HepG2 (cell line): ENCODE results near the gene ZSCAN21. TPM values are rescaled to one million over a fixed set of nuclear protein-coding genes. Genes with fewer than 3 reads are reported as not detected.
A peak's percentile ranks its signal among the peaks of the same experiment; 100 is the strongest.

Source experiments
- ARNT2 ChIP-seq: sonication (generic); formaldehyde crosslinking; IDR thresholded peaks from 2 replicates; pipeline ENCODE4 v1.8.0; 2022; ENCODE audit warnings: mild to moderate bottlenecking, low read depth, missing genetic modification reagents, moderate library complexity
- ATF7-NPFF ChIP-seq: sonication (generic); formaldehyde crosslinking; IDR thresholded peaks from 2 replicates; pipeline ENCODE4 v1.8.1; 2023; ENCODE audit warnings: mild to moderate bottlenecking, low read depth, missing genetic modification reagents, moderate library complexity
- CCAR2 ChIP-seq: fragments of 200-400 bp; formaldehyde crosslinking; optimal IDR thresholded peaks from 2 replicates; pipeline ENCODE3; 2018; ENCODE audit warnings: low read depth, mild to moderate bottlenecking, low read length, moderate library complexity
- ERF ChIP-seq: IDR thresholded peaks from 2 replicates; pipeline ENCODE4 v1.6.1; 2018; ENCODE audit warnings: missing biosample characterization, missing genetic modification reagents
- KDM5B ChIP-seq: sonication (generic); formaldehyde crosslinking; IDR thresholded peaks from 2 replicates; pipeline ENCODE4 v1.4.0; 2020; ENCODE audit warnings: missing genetic modification reagents, mild to moderate bottlenecking, borderline replicate concordance
- NFIB ChIP-seq: sonication (generic); formaldehyde crosslinking; IDR thresholded peaks from 2 replicates; pipeline ENCODE4 v1.9.0; 2021; ENCODE audit warnings: missing genetic modification reagents, mild to moderate bottlenecking, borderline replicate concordance
- PHF5A ChIP-seq: IDR thresholded peaks from one replicate; pipeline ENCODE4 v1.6.1; 2018; ENCODE audit warnings: low read depth, missing genetic modification reagents; ENCODE audit not compliant: unreplicated experiment
- RORA ChIP-seq: sonication (generic); formaldehyde crosslinking; IDR thresholded peaks from 2 replicates; pipeline ENCODE4 v1.5.0; 2020; ENCODE audit warnings: mild to moderate bottlenecking, missing genetic modification reagents, moderate library complexity
- SMAD3 ChIP-seq: sonication (generic); formaldehyde crosslinking; IDR thresholded peaks from 2 replicates; pipeline ENCODE4 v1.4.0; 2020; ENCODE audit warnings: missing genetic modification reagents
- THYN1 ChIP-seq: sonication (generic); formaldehyde crosslinking; IDR thresholded peaks from 2 replicates; pipeline ENCODE4 v1.8.1; 2023; ENCODE audit warnings: low read depth, mild to moderate bottlenecking, moderate library complexity, missing genetic modification reagents, borderline replicate concordance
- ZEB1 ChIP-seq: IDR thresholded peaks from 2 replicates; pipeline ENCODE4 v1.6.1; 2012; ENCODE audit warnings: mild to moderate bottlenecking, low read depth, inconsistent platforms; ENCODE audit not compliant: insufficient replicate concordance
- ZNF207 ChIP-seq: fragments of 450-650 bp; IDR thresholded peaks from 2 replicates; pipeline ENCODE4 v1.6.1; 2016; ENCODE audit warnings: antibody characterized with exemption, borderline replicate concordance
- ZNF33B ChIP-seq: sonication (generic); formaldehyde crosslinking; IDR thresholded peaks from 2 replicates; pipeline ENCODE4 v1.5.1; 2020; ENCODE audit warnings: mild to moderate bottlenecking, missing genetic modification reagents
- ZNF350 ChIP-seq: sonication (generic); formaldehyde crosslinking; IDR thresholded peaks from 2 replicates; pipeline ENCODE4 v1.4.0; 2020; ENCODE audit warnings: mild to moderate bottlenecking, low read depth, missing genetic modification reagents, borderline replicate concordance
- ZNF431 ChIP-seq: sonication (generic); formaldehyde crosslinking; IDR thresholded peaks from 2 replicates; pipeline ENCODE4 v1.9.0; 2022; ENCODE audit warnings: missing genetic modification reagents, low read depth, mild to moderate bottlenecking, borderline replicate concordance
- polyA plus RNA-seq, 8 experiments: library from polyadenylated mRNA; depleted of rRNA in 3 of 8; stranded (reverse) in 7 of 8; unstranded in 1 of 8; fragments of >200 nt; fragmentation: Illumina TruSeq in 4 of 8; extraction: Trizol in 4 of 8; gene quantifications; 2 replicates each; pipeline versions ENCODE4 v1.2.1 to v1.2.3, GENCODE V29; 2011 to 2016; ENCODE audit warnings: low read depth in 4 of 8, missing spikeins in 1 of 8, mixed read lengths in 1 of 8; ENCODE audit not compliant: insufficient read depth in 1 of 8
- total RNA-seq, 5 experiments: library from RNA; depleted of rRNA; stranded (reverse); fragments of >200 nt; fragmentation: Illumina TruSeq; extraction: Trizol; gene quantifications; 2 replicates each; pipeline ENCODE4 v1.2.3, GENCODE V29; 2016; ENCODE audit warnings: low read depth in 1 of 5
- TF ChIP-seq, protein P1 (sequence below): IDR thresholded peaks from 2 replicates; pipeline ENCODE4 v1.6.1; 2016; ENCODE audit warnings: mild to moderate bottlenecking
- TF ChIP-seq, protein P2 (sequence below): sonication (generic); formaldehyde crosslinking; IDR thresholded peaks from 2 replicates; pipeline ENCODE4 v1.8.0; 2022; ENCODE audit warnings: missing genetic modification reagents, mild to moderate bottlenecking, borderline replicate concordance
- TF ChIP-seq, protein P3 (sequence below): sonication (generic); formaldehyde crosslinking; IDR thresholded peaks from 2 replicates; pipeline ENCODE4 v1.4.0; 2020; ENCODE audit warnings: mild to moderate bottlenecking, missing genetic modification reagents
- TF ChIP-seq, protein P4 (sequence below): sonication (generic); formaldehyde crosslinking; IDR thresholded peaks from 2 replicates; pipeline ENCODE4 v1.4.0; 2020; ENCODE audit warnings: missing genetic modification reagents

The ZSCAN21 gene
- total and polyA plus RNA-seq, 2 of the 13 experiments (the other 11 are each of a cell fraction or from before 2014, with no cell fraction given) = 7.0 to 10.0 TPM

DNA sequence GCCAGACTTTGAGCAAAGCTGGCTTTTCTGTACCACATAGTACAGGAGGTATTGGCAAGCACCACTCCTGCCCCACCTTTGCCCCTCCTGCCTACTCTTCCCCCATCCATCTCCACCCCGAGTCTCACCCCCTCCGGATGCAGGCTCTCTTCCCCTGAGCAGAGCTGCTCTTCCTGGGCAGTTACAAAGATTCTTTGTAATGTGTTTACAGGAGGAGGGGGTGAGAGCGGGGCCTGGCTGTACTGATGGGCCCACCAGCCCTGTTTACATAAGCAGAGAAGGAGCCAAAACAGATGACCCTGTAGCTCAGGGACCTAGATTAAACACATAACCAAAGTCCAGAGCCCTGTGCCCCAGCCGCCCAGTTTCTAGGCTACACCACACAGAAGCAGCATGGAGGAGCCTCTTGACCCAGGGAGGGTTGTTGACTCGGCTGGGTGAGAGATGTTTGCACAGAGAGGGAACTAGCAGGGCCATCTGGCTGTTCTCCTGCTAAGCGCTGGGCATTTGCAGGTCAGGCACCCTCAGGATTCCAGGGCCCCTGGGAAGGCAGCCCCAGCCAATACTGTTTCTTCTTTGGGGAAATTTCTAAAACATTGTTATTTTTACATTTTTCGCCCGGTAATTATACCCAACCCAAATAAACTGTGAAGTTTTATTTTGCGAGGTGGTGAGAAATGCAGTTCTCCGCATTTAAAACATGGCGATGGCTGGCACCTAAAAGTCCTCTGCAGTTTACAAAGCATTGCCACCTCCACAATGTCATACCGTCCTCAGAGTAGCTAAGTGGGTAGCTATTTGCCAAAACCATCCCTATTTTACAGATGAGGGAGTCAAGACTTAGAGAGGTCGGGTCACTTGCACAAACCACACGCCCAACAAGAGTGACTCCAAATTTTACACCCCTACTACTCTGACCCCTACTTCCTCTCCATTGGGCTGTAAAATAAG, 45.6 kb upstream of the ZSCAN21 start (continued):
- no peak for TF ChIP-seq NFIB (CRISPR knock-in tag)
- peak; percentile 90 for TF ChIP-seq ERF
- peak; percentile 37 for TF ChIP-seq PHF5A (CRISPR knock-in tag)
- TF ChIP-seq RORA = 0 out of 2 replicates have a peak, but pooled peaks have one; percentile 34
- TF ChIP-seq ZNF33B (CRISPR knock-in tag) = no peak
- peak; percentile 73 for TF ChIP-seq ATF7-NPFF (CRISPR knock-in tag)
- TF ChIP-seq ZNF350 (CRISPR knock-in tag) = peak; percentile 98
- no peak for TF ChIP-seq THYN1
- TF ChIP-seq, protein P1, sequence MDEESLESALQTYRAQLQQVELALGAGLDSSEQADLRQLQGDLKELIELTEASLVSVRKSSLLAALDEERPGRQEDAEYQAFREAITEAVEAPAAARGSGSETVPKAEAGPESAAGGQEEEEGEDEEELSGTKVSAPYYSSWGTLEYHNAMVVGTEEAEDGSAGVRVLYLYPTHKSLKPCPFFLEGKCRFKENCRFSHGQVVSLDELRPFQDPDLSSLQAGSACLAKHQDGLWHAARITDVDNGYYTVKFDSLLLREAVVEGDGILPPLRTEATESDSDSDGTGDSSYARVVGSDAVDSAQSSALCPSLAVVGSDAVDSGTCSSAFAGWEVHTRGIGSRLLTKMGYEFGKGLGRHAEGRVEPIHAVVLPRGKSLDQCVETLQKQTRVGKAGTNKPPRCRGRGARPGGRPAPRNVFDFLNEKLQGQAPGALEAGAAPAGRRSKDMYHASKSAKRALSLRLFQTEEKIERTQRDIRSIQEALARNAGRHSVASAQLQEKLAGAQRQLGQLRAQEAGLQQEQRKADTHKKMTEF (CRISPR knock-in tag) = peak; percentile 97
- no peak for TF ChIP-seq ZNF207
- TF ChIP-seq, protein P2, sequence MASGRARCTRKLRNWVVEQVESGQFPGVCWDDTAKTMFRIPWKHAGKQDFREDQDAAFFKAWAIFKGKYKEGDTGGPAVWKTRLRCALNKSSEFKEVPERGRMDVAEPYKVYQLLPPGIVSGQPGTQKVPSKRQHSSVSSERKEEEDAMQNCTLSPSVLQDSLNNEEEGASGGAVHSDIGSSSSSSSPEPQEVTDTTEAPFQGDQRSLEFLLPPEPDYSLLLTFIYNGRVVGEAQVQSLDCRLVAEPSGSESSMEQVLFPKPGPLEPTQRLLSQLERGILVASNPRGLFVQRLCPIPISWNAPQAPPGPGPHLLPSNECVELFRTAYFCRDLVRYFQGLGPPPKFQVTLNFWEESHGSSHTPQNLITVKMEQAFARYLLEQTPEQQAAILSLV (CRISPR knock-in tag) = no peak; the same call in 1 of the 2 replicates
- peak; percentile 87 for TF ChIP-seq SMAD3 (CRISPR knock-in tag)
- peak; percentile 61; the same call in 1 of the 2 replicates for TF ChIP-seq KDM5B (CRISPR knock-in tag)
- TF ChIP-seq CCAR2 = no peak
- TF ChIP-seq, protein P3, sequence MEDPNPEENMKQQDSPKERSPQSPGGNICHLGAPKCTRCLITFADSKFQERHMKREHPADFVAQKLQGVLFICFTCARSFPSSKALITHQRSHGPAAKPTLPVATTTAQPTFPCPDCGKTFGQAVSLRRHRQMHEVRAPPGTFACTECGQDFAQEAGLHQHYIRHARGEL = no peak
- peak; percentile 89; the same call in 1 of the 2 replicates for TF ChIP-seq ZNF431 (CRISPR knock-in tag)
- TF ChIP-seq, protein P4, sequence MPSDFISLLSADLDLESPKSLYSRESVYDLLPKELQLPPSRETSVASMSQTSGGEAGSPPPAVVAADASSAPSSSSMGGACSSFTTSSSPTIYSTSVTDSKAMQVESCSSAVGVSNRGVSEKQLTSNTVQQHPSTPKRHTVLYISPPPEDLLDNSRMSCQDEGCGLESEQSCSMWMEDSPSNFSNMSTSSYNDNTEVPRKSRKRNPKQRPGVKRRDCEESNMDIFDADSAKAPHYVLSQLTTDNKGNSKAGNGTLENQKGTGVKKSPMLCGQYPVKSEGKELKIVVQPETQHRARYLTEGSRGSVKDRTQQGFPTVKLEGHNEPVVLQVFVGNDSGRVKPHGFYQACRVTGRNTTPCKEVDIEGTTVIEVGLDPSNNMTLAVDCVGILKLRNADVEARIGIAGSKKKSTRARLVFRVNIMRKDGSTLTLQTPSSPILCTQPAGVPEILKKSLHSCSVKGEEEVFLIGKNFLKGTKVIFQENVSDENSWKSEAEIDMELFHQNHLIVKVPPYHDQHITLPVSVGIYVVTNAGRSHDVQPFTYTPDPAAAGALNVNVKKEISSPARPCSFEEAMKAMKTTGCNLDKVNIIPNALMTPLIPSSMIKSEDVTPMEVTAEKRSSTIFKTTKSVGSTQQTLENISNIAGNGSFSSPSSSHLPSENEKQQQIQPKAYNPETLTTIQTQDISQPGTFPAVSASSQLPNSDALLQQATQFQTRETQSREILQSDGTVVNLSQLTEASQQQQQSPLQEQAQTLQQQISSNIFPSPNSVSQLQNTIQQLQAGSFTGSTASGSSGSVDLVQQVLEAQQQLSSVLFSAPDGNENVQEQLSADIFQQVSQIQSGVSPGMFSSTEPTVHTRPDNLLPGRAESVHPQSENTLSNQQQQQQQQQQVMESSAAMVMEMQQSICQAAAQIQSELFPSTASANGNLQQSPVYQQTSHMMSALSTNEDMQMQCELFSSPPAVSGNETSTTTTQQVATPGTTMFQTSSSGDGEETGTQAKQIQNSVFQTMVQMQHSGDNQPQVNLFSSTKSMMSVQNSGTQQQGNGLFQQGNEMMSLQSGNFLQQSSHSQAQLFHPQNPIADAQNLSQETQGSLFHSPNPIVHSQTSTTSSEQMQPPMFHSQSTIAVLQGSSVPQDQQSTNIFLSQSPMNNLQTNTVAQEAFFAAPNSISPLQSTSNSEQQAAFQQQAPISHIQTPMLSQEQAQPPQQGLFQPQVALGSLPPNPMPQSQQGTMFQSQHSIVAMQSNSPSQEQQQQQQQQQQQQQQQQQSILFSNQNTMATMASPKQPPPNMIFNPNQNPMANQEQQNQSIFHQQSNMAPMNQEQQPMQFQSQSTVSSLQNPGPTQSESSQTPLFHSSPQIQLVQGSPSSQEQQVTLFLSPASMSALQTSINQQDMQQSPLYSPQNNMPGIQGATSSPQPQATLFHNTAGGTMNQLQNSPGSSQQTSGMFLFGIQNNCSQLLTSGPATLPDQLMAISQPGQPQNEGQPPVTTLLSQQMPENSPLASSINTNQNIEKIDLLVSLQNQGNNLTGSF (CRISPR knock-in tag) = no peak
- peak; percentile 85 for TF ChIP-seq ARNT2 (CRISPR knock-in tag)
- TF ChIP-seq ZEB1 = peak; percentile 88
